GM15510 (cell line): ENCODE measurements around the gene SUSD5.
A peak's percentile ranks its signal among the peaks of the same experiment; 100 is the strongest.

ENCODE experiments used
- POLR2A ChIP-seq: IDR thresholded peaks from 3 replicates; pipeline ENCODE4 v1.6.1; 2011; ENCODE audit warnings: borderline replicate concordance; ENCODE audit not compliant: insufficient read length; ENCODE audit errors: extremely low read depth

SUSD5 gene

DNA sequence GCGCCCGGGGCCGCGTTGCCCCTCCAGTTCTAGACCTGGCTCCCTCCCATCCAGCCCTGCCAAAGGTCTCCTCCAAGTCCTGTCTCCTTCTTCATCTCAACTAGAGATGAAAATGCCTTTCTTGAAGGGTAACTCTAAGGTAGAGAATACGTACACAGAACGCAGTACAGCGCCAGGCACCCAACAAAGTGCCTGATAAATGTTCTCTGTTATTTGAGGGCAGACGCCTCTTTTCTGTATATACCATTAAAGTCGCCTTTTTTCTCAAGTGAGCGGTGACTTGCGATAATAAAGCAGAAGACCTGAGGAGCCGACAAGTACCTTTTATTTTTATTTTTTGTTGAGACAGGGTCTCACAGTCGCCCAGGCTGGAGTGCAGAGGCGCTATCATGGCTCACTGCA lies 104.0 kb downstream of the SUSD5 start:
- no peak for TF ChIP-seq POLR2A

- TF ChIP-seq POLR2A = peak; percentile 73
These were observed 104.6 kb downstream of the SUSD5 start, which contains the start of gene CRTAP for GRCh38 chr3:33113772-33114621. CRTAP (plus strand) TSS chr3:33114014; CDS start chr3:33114078, 64 bp downstream.

- no peak for TF ChIP-seq POLR2A
These were observed 107.0 kb downstream of the SUSD5 start for GRCh38 chr3:33111581-33111980.

DNA sequence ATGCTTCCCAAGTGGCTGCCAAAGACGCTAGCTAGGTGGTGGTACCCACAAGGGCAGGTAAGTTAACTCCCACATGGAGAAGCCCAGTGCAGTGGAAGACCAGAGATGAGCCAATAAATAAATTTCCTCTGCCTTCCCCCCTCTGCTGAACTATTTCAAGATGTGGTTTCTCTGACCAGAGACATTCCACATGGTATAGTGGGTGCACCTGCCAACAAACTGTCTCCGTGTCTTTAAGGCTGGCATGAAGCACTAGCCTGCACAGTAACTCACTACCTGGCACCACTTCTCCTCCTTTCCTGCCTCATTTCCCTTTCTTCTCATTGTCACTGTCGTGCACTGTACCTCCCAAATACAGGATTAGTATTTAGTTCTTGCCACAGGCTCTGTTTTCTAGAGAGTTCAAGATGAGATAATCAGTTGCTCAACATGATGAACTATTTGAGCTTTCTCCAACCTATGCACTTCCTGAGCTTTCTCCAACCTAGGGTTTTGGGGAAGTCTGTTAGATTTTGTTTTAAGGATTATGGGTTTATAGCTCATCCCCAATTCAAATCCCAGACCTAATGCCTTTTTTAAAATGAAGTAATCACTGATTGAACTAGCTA lies 113.2 kb downstream of the SUSD5 start:
- TF ChIP-seq POLR2A = no peak

GRCh38 chr3:33104803-33105202 lies 113.8 kb downstream of the SUSD5 start:
- TF ChIP-seq POLR2A = no peak

DNA sequence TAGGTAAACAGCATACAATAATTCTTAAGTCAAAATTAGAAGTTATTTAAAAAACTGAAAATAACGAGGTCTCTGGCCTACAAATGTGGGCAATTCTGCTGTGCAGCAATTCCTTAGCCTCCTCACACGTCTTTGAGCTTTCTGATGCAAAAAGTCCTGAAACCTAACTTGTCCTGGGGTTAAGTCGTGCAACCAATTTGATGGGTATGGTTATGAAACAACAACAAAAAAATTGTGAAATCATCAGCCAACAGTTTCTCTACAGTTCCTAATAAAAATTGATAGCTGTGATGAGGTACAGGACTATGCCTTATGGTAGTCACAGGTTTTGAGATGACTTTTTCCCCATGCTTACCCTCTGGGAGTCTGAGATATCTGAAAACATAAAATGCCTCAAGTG lies 115.1 kb downstream of the SUSD5 start:
- no peak for TF ChIP-seq POLR2A

GRCh38 chr3:33103034-33103433 lies 115.6 kb downstream of the SUSD5 start:
- no peak for TF ChIP-seq POLR2A

GRCh38 chr3:33100229-33100628 lies 118.4 kb downstream of the SUSD5 start:
- no peak for TF ChIP-seq POLR2A
